Hypothalamus (tissue), 51 donors: ENCODE results near the gene NUP210.

Experiments used
- DNase-seq, 51 donors: peaks; one replicate each; lab custom pipeline; 2025; lab: John Stamatoyannopoulos, UW

The NUP210 gene

GRCh38 chr3:13353936-13354542, 66.1 kb downstream of the NUP210 start:
- no peak for DNase-seq

GRCh38 chr3:13353506-13353905, 66.6 kb downstream of the NUP210 start:
- DNase-seq, result no peak

- DNase-seq, result no peak
These were observed 67.4 kb downstream of the NUP210 start for GRCh38 chr3:13352621-13353131.

- DNase-seq, result no peak
These were observed 70.3 kb downstream of the NUP210 start for GRCh38 chr3:13349823-13350222.

- DNase-seq, result peak in 2 of 51 donors; percentile 8 to 15
These were observed 71.3 kb downstream of the NUP210 start for GRCh38 chr3:13348661-13349396.

- DNase-seq, result no peak
These were observed 72.0 kb downstream of the NUP210 start for GRCh38 chr3:13348100-13348499.

GRCh38 chr3:13347390-13347950, 72.7 kb downstream of the NUP210 start:
- DNase-seq, result peak in 2 of 51 donors; percentile 33 to 41

- peak in 3 of 51 donors; percentile 11 to 54 (median 31) for DNase-seq
These were observed 73.4 kb downstream of the NUP210 start for GRCh38 chr3:13346481-13347389.

GRCh38 chr3:13345772-13346171, 74.3 kb downstream of the NUP210 start:
- no peak for DNase-seq

GRCh38 chr3:13345284-13345683, 74.8 kb downstream of the NUP210 start:
- DNase-seq, result no peak

GRCh38 chr3:13344663-13345062, 75.5 kb downstream of the NUP210 start:
- DNase-seq, result no peak

- DNase-seq, result no peak
These were observed 76.5 kb downstream of the NUP210 start for GRCh38 chr3:13343601-13344000.

GRCh38 chr3:13341229-13341905, 78.8 kb downstream of the NUP210 start:
- no peak for DNase-seq

GRCh38 chr3:13339833-13340232, 80.3 kb downstream of the NUP210 start:
- no peak for DNase-seq

- DNase-seq, result no peak
These were observed 81.1 kb downstream of the NUP210 start for GRCh38 chr3:13338996-13339395.

- no peak for DNase-seq
These were observed 81.9 kb downstream of the NUP210 start for GRCh38 chr3:13338231-13338630.

GRCh38 chr3:13336592-13336991, 83.5 kb downstream of the NUP210 start:
- DNase-seq, result no peak

- DNase-seq, result no peak
These were observed 84.6 kb downstream of the NUP210 start for GRCh38 chr3:13335503-13335902.

- DNase-seq, result no peak
These were observed 85.1 kb downstream of the NUP210 start for GRCh38 chr3:13335059-13335458.

- DNase-seq, result no peak
These were observed 86.8 kb downstream of the NUP210 start for GRCh38 chr3:13333236-13333897.
